Measurements from ENCODE around the gene CTPS2. TPM values are rescaled to one million over a fixed set of nuclear protein-coding genes. Genes with fewer than 3 reads are reported as not detected.

The CTPS2 gene
- total RNA-seq, 1 experiment from 2014 or later = 9.6 TPM

- no peak for ATAC-seq
- no peak overlapping the region for H3K9ac ChIP-seq (ENCODE audit: low read length)
- peaks cover 0 to 6% of the 10 kb centered on the region in 2 experiments; a peak in 1 of 4 replicates for H3K4me1 ChIP-seq (ENCODE audit: control insufficient read depth in 1 of 2, insufficient read depth in 2 of 2, low read length in 2 of 2)
- H3K9me3 ChIP-seq (ENCODE audit: control insufficient read depth in 1 of 2, insufficient read depth in 1 of 2, low read depth in 1 of 2, low read length in 2 of 2) = no peaks in the 10 kb centered on the region
- no TSS peak for BruUV-seq (replicated peaks)
- ChIA-PET RAD21 (ENCODE audit: low non-redundant PET in 1 of 2, low total read pairs in 2 of 2, uncharacterized antibody in 2 of 2, unreplicated experiment in 2 of 2) (no interaction called here), CTCF (no interaction called here), POLR2A (no interaction called here)
- H3K4me3 ChIP-seq (replicated peaks in 1 of 2; ENCODE audit: low read depth in 1 of 2, low read length in 2 of 2) = no peak overlapping the region
- H4K20me1 ChIP-seq (ENCODE audit: insufficient read depth) = no peaks in the 10 kb centered on the region
- H3K27ac ChIP-seq (ENCODE audit: low read depth, low read length) = no peak overlapping the region
- H3K36me3 ChIP-seq (ENCODE audit: control insufficient read depth in 1 of 2, insufficient read depth in 2 of 2, low read length in 2 of 2) = no peaks in the 10 kb centered on the region
- intact Hi-C loops (cut with micrococcal nuclease) = no loop called here
- no peak overlapping the region for H3K4me2 ChIP-seq (ENCODE audit: low read length)
- TF ChIP-seq MAX (IDR thresholded peaks at IDR 0.05) (no peak), TCF7L2 (IDR thresholded peaks at IDR 0.05; ENCODE audit: borderline replicate concordance, extremely low read depth, insufficient read depth, insufficient read length) (no peak), CEBPB (IDR thresholded peaks at IDR 0.05; ENCODE audit: low read depth) (no peak), POLR2A (IDR thresholded peaks at IDR 0.05; ENCODE audit: borderline replicate concordance, extremely low read depth, insufficient read depth, insufficient read length) (no peak), SIN3A (IDR thresholded peaks at IDR 0.05; ENCODE audit: low read depth) (no peak), EZH2 (IDR thresholded peaks at IDR 0.05) (no peak), ZNF274 (IDR thresholded peaks at IDR 0.05; ENCODE audit: low read depth, low read length) (no peak), ELF1 (IDR thresholded peaks at IDR 0.05; ENCODE audit: borderline replicate concordance, low read depth) (no peak), SRF (IDR thresholded peaks at IDR 0.05; ENCODE audit: low read depth) (no peak), FOSL1 (IDR thresholded peaks at IDR 0.05; ENCODE audit: low read depth) (no peak), EGR1 (IDR thresholded peaks at IDR 0.05; ENCODE audit: low read depth) (no peak), SP1 (IDR thresholded peaks at IDR 0.05; ENCODE audit: low read depth) (no peak), POLR2AphosphoS5 (IDR thresholded peaks at IDR 0.05; ENCODE audit: low read depth, low read length) (no peak), CBX3 (IDR thresholded peaks at IDR 0.05; ENCODE audit: low read depth) (no peak), YY1 (IDR thresholded peaks at IDR 0.05; ENCODE audit: extremely low read depth, insufficient replicate concordance, low read depth, low read length) (no peak)
- TF ChIP-seq, protein P1, sequence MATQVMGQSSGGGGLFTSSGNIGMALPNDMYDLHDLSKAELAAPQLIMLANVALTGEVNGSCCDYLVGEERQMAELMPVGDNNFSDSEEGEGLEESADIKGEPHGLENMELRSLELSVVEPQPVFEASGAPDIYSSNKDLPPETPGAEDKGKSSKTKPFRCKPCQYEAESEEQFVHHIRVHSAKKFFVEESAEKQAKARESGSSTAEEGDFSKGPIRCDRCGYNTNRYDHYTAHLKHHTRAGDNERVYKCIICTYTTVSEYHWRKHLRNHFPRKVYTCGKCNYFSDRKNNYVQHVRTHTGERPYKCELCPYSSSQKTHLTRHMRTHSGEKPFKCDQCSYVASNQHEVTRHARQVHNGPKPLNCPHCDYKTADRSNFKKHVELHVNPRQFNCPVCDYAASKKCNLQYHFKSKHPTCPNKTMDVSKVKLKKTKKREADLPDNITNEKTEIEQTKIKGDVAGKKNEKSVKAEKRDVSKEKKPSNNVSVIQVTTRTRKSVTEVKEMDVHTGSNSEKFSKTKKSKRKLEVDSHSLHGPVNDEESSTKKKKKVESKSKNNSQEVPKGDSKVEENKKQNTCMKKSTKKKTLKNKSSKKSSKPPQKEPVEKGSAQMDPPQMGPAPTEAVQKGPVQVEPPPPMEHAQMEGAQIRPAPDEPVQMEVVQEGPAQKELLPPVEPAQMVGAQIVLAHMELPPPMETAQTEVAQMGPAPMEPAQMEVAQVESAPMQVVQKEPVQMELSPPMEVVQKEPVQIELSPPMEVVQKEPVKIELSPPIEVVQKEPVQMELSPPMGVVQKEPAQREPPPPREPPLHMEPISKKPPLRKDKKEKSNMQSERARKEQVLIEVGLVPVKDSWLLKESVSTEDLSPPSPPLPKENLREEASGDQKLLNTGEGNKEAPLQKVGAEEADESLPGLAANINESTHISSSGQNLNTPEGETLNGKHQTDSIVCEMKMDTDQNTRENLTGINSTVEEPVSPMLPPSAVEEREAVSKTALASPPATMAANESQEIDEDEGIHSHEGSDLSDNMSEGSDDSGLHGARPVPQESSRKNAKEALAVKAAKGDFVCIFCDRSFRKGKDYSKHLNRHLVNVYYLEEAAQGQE (IDR thresholded peaks at IDR 0.05; ENCODE audit: low read depth) = no peak
- TF ChIP-seq, protein P2, sequence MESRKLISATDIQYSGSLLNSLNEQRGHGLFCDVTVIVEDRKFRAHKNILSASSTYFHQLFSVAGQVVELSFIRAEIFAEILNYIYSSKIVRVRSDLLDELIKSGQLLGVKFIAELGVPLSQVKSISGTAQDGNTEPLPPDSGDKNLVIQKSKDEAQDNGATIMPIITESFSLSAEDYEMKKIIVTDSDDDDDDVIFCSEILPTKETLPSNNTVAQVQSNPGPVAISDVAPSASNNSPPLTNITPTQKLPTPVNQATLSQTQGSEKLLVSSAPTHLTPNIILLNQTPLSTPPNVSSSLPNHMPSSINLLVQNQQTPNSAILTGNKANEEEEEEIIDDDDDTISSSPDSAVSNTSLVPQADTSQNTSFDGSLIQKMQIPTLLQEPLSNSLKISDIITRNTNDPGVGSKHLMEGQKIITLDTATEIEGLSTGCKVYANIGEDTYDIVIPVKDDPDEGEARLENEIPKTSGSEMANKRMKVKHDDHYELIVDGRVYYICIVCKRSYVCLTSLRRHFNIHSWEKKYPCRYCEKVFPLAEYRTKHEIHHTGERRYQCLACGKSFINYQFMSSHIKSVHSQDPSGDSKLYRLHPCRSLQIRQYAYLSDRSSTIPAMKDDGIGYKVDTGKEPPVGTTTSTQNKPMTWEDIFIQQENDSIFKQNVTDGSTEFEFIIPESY (IDR thresholded peaks at IDR 0.05; ENCODE audit: extremely low read depth, insufficient replicate concordance, low read length) = no peak
- H3K9me2 ChIP-seq (ENCODE audit: insufficient read depth) = no peaks in the 10 kb centered on the region
- DNase-seq (ENCODE audit: low read depth, low spot score) = no peak
- no peak overlapping the region for H2AFZ ChIP-seq (ENCODE audit: low read depth, low read length, poor library complexity, severe bottlenecking)
- no peaks in the 10 kb centered on the region for H3K79me2 ChIP-seq (ENCODE audit: insufficient read depth, low read length)
- no peaks in the 10 kb centered on the region for H3K27me3 ChIP-seq (ENCODE audit: insufficient read depth, low read length)
Measured at GRCh38 chrX:16661495-16661894, 51.0 kb downstream of the CTPS2 start.

Measured in HCT116 (cell line).